Measurements from ENCODE around the gene USP4.

The USP4 gene

GRCh38 chr3:49294343-49294742, 45.5 kb downstream of the USP4 start:
- no peak for DNase-seq

- DNase-seq: no peak
These were observed 55.9 kb downstream of the USP4 start for GRCh38 chr3:49283997-49284396.

GRCh38 chr3:49279376-49279775, 60.5 kb downstream of the USP4 start:
- DNase-seq: peak; percentile 32

GRCh38 chr3:49278548-49278947, 61.3 kb downstream of the USP4 start:
- DNase-seq: no peak

- DNase-seq: peak; percentile 11
These were observed 62.5 kb downstream of the USP4 start for GRCh38 chr3:49277383-49277775.

GRCh38 chr3:49276475-49277382, 63.1 kb downstream of the USP4 start, which contains the start of gene C3orf62:
Gene C3orf62, minus strand, starts transcription at chr3:49277232. Its CDS starts 360 bp downstream, at chr3:49276872.
- peak; percentile 85 for DNase-seq

GRCh38 chr3:49273825-49274532, 65.9 kb downstream of the USP4 start:
- no peak for DNase-seq

GRCh38 chr3:49271047-49271446, 68.8 kb downstream of the USP4 start:
- DNase-seq: no peak

- DNase-seq: no peak
These were observed 69.7 kb downstream of the USP4 start for GRCh38 chr3:49270156-49270500.

- no peak for DNase-seq
These were observed 70.3 kb downstream of the USP4 start for GRCh38 chr3:49269443-49270155.

GRCh38 chr3:49266410-49267095, 73.3 kb downstream of the USP4 start:
- DNase-seq: no peak

GRCh38 chr3:49265661-49266386, 74.0 kb downstream of the USP4 start:
- no peak for DNase-seq

- DNase-seq: no peak
These were observed 76.5 kb downstream of the USP4 start for GRCh38 chr3:49263159-49263889.

GRCh38 chr3:49260806-49261324, 79.0 kb downstream of the USP4 start:
- no peak for DNase-seq

GRCh38 chr3:49257187-49257586, 82.7 kb downstream of the USP4 start:
- DNase-seq: no peak

GRCh38 chr3:49255718-49256511, 83.9 kb downstream of the USP4 start:
- no peak for DNase-seq

- DNase-seq: peak; percentile 24
These were observed 84.7 kb downstream of the USP4 start for GRCh38 chr3:49255112-49255511.

- no peak for DNase-seq
These were observed 86.3 kb downstream of the USP4 start for GRCh38 chr3:49253512-49253911.

GRCh38 chr3:49248840-49249227, 91.0 kb downstream of the USP4 start:
- DNase-seq: no peak

- no peak for DNase-seq
These were observed 95.2 kb downstream of the USP4 start for GRCh38 chr3:49244581-49245205.

Data from fibroblast of skin of right biceps (primary cell).